Hematopoietic multipotent progenitor cell treated with erythropoietin and hydrocortisone succinate and interleukin-3 and kit ligand, for 4 days (in vitro differentiated cells): ENCODE results near the gene CYBRD1.

Experiments used
- DNase-seq: peaks from one replicate; pipeline ENCODE4 v3.0.0-alpha.2; 2015

CYBRD1 gene

DNA sequence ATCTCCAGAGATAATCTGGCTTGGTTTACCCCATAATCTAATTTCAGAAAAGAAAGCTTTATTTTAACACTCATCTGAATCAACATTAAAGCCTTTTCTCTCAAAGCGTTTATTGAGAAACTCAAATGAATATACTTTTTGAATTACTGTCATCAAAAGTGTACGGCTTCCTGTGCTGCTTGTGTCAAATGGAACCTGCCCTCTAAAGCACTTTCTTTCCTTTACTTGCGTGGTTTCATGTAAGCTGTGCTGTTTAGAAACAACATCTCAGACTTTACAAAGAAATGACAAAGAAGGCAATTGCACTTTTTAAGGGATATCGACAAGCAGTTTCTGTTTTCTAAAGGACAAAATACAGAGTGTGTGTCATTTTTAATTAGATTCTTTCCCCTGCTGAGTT lies 35.1 kb downstream of the CYBRD1 start:
- DNase-seq = no peak

DNA sequence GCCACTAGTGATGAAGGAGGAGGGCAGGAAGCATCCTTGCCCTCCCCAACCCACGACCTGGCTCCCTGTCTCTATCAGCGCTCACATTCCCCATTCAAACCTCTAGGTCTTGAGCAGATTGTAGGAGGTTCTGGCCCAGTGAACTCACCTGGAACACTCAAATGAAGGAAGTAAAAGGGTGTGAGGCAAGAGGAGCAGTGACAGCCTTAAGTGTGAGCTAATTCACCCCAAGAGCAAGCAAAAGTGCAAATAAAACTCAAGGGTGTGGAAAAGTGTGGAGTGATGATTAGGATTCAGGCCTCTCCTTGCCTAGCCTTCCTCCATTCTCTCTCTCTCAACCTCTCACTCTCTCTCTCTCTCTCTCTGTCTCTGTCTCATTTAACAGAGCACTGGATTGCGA lies 41.0 kb downstream of the CYBRD1 start:
- no peak for DNase-seq

DNA sequence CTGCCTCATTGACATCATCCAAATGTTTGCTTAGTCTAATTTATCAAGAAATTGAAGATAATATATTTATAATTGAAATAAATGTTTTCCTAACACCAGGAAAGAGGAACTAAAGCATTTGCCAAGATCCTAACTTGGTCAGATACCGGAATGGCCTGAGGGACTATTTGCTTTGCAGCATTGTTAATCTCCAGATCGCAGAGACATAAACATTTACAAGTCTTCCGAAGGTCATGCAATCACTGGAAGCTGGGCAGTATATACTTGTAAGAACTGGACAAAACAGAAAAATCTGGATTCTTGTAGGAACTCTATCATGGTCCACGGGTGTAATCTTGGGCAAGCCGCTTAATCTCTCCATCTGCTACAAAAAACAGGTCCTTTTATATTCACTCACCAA lies 42.2 kb downstream of the CYBRD1 start:
- no peak for DNase-seq

DNA sequence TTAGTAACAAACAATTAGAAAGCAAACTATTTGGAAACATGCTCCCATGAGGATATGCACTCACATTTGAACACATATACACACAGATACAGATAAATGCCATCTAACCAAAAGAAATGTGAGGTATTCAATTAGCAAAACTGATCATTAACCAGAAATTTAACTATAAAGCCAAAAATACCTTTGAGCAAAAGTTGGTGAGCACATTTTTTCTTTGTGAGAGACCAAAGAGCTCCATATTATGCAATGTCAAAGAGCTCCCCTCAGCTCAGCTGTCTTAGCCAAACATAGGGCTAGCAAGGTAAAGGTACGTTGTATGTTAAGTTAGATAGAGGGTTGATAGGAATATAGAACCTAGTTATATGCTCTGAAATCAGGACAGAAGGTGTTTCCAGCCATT lies 43.8 kb downstream of the CYBRD1 start:
- no peak for DNase-seq

DNA sequence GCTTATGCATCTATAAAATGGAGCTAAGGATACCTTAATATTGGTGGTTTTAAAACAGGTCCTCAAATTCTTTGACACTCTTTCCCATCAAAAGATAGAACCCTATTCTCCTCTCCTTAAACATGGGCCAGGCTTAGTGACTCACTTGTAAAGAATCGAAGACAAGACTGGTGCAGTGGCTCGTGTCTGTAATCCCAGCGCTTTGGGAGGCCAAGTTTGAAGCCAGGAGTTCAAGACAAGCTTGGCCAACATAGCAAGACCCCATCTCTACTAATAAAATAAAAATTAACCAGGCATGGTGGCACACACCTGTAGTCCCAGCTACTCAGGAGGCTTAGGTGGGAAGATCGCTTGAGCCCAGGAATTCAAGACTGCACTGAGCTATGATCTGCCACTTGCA lies 44.5 kb downstream of the CYBRD1 start:
- DNase-seq = no peak

DNA sequence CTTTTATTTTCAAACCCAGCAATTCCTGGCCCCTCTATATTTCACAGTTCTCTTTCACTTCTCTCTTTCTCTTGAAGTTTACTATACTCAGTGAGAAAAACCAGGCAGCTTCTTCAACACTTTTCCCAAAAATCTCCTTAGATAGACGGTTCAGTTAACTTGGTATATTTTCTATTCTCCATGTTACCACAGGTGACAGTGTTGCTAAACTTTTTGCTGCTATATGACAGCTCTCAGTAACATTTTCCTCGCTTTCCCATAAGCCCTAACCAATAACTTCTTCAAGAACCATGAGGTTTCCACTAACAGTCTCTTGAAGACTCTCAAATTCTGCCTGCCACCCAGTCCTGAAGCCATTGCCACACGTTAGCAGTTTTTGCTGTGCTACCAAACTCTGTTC lies 45.8 kb downstream of the CYBRD1 start:
- DNase-seq = peak; percentile 50

DNA sequence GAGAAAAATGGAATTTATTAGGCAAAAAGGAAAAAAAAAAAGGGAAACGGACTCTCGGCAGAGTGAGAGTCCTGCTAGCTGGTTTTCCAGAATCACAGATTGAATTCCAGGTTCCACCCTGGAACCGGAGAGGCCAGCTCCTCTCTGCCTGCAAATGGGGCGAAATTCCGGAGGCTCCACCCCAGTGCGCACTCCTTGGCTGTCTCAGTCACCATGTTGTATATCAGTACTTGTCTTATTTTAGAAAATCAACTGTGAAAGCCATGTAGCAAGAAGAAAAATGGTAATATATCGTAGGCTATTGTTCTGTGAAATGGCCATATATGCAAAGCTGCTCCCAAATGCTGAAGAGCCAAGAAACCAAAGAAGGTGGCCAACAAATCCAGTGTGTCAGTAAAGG lies 49.4 kb downstream of the CYBRD1 start:
- DNase-seq = no peak

DNA sequence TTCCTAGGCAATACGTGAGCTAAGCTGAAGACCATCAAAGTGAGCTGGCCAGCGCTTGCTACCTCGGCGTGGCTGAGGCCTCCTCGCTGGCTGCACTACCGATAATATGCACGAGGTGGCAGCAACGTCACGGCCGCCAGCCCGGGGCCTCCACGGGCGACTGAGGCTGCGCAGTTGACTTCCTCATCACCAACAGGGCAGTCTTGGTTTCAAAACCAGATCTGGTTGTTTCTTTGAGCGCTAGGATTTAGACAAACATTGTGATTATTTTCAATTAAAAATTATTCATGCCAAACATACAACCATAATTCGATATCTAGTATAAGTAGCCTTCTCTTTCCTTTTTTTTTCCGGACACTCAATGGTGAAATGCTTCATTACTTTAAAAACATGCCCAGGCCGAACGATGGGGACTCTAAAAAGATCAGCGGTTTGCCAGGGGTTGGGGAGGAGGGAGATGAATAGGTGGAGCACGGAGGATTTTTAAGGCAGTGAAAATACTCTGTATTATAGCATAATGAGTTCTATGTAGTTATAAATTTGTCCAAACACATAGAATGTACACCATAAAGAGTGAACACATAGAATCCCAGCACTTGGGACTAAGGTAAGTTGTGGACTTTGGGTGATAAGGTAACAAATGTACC lies 52.0 kb downstream of the CYBRD1 start:
- peak; percentile 89 for DNase-seq

DNA sequence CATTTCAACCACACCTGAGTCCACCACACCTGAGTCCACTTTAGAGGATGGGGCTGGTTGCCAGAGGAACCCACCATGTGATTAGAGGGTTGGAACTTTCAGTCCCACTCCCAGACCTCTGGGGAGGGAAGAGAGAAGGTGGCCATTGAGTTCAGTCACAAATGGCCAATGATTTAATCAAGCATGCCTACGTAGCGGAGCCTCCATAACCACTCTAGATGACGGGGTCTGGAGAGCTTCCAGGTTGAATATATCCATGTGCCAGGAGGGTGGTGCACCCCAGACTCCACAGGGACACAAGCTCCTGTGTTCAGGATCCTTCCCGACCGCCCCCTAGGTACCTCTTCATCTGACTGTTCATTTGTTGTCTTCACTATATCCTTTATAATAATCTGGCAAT lies 53.3 kb downstream of the CYBRD1 start:
- no peak for DNase-seq

DNA sequence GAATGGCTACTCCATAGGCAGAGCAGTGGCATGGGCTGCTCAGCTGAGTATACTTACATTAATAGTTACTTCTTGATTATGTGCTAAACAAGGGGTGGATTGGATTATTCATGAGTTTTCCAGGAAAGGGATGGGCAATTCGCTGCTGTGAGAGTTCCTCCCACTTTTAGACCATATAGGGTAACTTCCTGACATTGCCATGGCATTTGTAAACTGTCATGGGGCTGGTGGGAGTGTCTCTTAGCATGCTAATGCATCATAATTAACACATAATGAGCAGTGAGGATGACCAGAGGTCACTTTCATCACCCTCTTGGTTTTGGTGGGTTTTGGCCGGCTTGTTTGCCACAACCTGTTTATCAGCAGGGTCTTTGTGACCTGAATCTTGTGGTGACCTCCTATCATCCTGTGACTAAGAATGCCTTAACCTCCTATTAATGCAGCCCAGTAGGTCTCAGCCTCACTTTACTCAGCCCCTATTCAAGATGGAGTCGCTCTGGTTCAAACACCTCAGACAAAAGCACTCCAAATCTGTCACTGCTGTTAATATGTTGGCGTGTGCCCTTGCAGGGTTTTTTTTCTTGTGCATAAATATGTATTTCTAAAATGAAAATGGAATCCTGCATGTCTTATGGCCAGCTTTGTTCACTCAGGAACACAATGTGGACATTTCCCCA lies 56.0 kb downstream of the CYBRD1 start:
- peak; percentile 13 for DNase-seq

DNA sequence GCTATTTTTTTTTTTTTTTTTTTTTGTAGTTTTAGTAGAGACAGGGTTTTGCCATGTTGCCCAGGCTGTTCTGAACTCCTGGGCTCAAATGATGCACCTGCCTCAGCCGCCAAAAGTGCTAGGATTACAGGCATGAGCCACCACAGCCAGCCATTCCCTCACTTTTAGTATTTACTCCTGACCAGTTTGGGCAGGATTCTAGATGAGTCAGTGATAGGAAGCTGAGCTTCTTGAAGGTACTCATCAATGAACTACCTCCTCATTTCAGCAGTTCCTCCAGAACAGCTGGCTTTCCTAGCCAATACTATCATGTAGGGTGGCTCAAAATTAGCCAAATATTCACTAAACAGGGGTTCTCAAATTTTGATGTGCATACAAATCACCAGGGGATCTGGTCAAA lies 57.2 kb downstream of the CYBRD1 start:
- DNase-seq = no peak

DNA sequence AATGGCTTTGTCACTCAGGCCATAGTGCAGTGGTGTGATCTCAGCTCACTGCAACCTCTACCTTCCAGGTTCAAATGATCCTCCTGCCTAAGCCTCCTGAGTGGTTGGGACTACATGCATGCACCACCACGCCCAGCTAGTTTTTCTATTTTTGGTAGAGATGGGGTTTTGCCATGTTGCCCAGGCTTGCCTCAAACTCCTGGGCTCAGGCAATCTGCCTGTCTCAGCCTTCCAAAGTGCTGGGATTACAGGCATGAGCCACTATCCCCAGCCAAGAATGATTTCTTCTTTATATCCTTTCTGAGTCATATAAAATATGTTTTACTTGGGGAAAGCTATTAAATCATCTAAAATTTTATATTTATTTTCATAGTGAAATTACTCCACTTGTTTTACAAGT lies 61.3 kb downstream of the CYBRD1 start:
- no peak for DNase-seq

DNA sequence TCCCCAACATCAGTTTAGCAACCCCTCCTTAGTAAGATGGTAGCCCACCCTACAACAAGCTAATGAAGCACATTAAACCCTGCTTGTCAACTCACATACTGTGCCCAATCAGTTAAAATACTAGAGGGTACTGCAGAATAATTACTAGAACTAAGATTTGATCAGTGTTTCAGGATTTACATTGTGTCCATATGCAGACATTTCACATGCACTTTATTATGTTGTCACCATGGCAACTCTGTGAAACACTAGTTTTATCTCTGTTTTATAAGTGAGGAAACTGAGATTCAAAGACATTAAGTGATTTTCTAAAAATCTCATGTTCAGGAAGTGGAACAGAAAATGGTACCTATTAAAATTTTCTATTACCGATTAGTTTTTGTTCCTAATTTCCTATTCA lies 61.7 kb downstream of the CYBRD1 start:
- DNase-seq = no peak

DNA sequence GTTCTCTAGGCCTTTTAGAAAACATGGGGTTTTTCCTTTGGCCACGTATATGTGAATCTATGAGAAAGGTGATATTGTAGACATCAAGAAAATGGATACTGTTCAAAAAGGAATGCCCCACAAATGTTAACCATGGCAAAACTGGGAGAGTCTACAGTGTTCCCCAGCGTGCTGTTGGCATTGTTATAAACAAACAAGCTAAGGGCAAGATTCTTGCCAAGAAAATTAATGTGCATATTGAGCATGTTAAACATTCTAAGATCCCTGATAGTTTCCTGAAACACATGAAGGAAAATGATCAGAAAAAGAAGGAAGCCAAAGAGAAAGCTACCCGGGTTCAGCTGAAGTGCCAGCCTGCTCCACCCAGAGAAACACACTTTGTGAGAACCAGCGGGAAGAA lies 64.9 kb downstream of the CYBRD1 start:
- no peak for DNase-seq

DNA sequence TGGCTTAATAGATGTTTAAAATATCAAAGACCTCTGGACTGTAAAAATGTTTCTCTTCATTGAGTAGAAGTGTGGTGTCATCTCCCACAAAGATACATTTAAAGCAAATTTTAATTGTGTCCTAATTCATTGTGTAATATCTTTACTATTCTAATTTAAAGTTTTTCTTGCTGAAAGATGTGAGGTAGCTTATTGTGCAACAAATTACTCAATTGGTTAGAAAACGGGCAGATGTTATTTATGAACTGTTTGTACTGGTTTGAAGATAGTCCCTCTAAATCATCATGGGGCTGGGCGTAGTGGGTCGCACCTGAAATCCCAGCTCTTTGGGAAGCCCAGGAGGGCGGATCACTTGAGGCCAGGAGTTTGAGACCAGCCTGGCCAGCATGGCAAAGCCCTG lies 65.3 kb downstream of the CYBRD1 start:
- DNase-seq = peak; percentile 15

DNA sequence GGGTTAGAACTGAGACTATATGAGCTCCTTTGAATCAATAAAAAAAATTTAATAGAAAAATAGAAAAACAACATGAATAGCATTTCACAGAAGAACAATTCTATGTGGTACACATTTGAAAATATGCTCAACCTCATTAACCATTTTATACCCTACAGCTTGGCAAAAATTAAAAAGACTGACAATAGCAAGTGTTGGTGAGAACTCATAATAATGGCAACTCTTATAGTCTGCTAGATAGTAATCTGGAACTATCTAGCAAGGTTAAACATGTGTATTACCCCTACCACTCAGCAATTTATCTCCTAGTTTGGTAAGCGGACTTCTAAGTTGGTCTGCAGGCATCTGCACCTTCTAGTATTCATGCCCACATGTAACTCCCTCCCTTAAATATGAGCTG lies 67.8 kb downstream of the CYBRD1 start:
- no peak for DNase-seq

DNA sequence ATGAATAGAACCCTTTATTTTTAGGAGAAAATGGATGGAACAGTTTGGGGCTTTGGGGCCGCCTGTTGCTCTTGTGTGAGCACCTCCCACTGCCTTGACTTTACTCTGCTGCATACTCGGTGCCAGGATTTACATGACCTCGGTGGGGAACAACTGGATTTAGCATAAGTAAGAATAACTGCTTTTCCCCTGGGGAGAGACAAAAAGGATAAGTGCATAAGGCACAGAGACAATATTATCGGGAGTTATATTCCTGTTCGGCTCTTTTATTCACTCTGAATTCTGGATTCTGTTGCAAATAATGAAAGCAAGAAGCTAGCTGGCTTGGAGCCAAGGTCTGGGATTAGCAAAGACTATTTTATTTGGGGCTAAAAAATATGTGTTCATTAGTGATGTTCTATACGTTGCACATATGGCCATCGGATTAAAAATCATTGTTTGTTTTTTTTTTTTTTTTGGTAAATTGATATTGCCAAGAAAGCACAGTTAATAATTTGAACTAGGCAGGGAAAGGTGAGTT lies 69.8 kb downstream of the CYBRD1 start:
- no peak for DNase-seq

DNA sequence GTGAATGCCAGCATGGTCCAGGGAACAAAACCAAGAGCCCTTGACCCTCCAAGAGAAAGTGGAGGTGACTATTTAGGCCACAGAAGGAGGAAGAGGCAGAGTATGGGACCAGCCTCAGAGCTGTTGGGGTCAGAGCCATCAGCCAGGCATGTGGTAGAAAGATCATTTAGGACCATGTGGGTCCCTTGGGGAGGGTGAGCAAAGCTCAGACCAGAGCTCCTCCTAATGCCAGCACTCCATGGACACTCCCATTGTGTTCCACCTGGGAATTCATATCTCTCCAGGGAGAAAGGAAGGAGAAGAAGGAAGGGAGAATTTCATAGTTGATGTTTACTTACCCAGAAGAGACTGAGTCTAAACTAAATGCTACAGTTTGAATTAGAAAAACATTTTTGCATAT lies 73.2 kb downstream of the CYBRD1 start:
- DNase-seq = no peak

DNA sequence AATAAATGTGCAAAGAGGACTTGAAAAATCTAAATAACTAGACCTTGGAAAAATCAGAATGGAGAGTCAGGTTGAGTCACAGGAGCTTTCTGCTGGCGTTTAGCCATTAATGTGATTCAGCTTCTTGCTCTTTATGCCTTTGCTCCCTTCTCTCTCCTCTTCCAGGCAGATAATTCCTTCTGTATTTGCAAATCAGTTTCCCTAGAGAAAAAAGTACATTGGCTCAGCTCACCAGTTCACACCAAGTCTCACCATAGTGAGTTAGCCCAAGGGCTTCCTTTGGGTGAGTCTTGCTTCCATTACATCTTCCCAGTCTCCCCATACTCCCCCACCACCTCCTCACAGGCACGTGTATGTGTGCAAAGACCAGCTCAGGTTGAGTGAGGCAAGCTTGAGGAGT lies 73.6 kb downstream of the CYBRD1 start:
- DNase-seq = no peak

DNA sequence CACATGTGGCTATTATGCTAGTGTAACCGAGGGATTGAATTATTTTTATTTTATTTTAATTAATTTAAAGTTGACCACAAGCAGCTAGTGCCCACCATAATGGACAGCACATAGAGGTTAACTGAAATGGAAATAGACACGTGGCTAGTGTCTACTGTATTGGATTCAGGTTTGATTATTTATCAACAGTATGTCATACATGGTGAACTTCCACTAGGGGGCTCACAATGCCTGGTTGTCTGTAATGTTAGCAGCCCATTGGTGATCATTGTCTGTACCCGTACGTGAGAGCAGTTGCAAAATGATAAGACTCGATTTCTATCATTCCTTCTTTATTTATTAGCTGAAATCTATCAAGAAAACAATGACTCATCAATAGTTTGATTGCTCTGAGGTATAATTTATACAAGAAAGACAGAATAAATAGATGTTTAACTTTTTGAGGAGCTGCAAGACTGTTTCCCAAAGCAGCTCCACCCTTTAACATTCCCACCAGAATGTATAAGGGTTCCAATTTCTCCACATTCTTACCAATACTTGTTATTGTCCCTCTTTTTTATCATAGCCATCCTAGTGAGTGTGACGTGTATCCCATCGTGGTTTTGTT lies 76.5 kb downstream of the CYBRD1 start:
- peak; percentile 88 for DNase-seq

DNA sequence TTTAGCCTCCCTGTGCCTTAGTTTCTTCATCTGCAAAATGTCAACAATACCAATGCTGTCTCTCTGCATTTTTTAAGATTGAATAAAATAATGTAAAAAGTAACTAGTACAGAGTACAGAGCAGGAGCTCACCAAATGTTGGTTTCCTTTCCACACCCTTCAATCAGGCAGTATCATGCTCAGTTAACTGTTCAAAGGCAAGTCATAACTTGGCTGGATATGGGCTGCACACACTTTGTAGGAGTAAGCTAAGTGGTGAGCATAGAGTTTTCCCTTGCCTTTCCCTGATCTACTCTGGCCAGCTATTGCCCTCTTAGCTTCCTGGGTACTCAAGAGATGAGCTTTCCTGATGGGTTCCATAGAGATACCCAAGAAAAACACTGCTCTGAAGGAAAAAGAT lies 77.9 kb downstream of the CYBRD1 start:
- DNase-seq = no peak

DNA sequence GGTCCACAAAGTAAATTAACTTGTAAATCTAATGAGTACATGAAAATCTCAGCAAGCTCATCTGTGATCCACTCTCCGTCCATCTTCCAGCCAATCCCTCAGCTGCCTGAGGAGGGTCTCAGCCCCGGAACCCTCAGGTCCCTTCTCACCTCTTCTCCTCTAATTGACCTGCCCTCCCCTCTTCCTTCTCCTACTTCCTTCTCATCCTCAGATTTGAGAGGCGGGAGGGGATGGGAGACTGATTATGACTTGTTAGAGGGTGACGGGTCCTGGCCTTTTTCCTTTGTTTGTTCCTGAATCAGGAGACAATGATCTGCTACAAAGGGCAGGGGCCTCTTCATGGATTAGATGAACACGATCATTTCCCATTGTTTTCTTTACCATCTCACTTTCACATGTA lies 80.1 kb downstream of the CYBRD1 start:
- no peak for DNase-seq
